K562 (cell line): ENCODE data around the gene RNF114. TPM values are rescaled to one million over a fixed set of nuclear protein-coding genes. Genes with fewer than 3 reads are reported as not detected.
A peak's percentile ranks its signal among the peaks of the same experiment; 100 is the strongest.

ENCODE experiments used
- EHMT2 ChIP-seq: fragments of 450-650 bp; IDR thresholded peaks from 2 replicates; pipeline ENCODE4 v1.6.1; 2018; ENCODE audit warnings: antibody characterized with exemption
- ELF4 ChIP-seq: fragments of 450-650 bp; formaldehyde crosslinking; IDR thresholded peaks from 2 replicates; pipeline ENCODE4 v1.4.0; 2022; ENCODE audit warnings: missing genetic modification characterization
- ETS2 ChIP-seq: IDR thresholded peaks from 2 replicates; pipeline ENCODE4 v1.6.1; 2016; ENCODE audit warnings: borderline replicate concordance, missing genetic modification characterization, mild to moderate bottlenecking, moderate library complexity, missing compliant biosample characterization; ENCODE audit not compliant: poor library complexity, severe bottlenecking
- FOXM1 ChIP-seq, 2 experiments: fragments of 450-650 bp in 1 of 2; sonication (generic) in 1 of 2; formaldehyde crosslinking in 1 of 2; IDR thresholded peaks; 2 replicates each; pipeline versions ENCODE4 v1.6.1 to v1.9.0; 2017 to 2022; ENCODE audit warnings: low read depth in 2 of 2, mild to moderate bottlenecking in 2 of 2, missing genetic modification reagents in 1 of 2, moderate library complexity in 1 of 2
- FOXO4 ChIP-seq: fragments of 450-650 bp; formaldehyde crosslinking; IDR thresholded peaks from 2 replicates; pipeline ENCODE4 v1.4.0; 2020; ENCODE audit warnings: mild to moderate bottlenecking, moderate library complexity
- GTF2F1 ChIP-seq: IDR thresholded peaks from 2 replicates; pipeline ENCODE4 v1.6.1; 2011; ENCODE audit warnings: low read depth, low read length, improper control_type of control experiment
- HDAC1 ChIP-seq, 2 experiments: fragments of 450-650 bp; IDR thresholded peaks; 2 replicates each; pipeline ENCODE4 v1.6.1; 2016 to 2017; ENCODE audit warnings: inconsistent platforms in 1 of 2, mild to moderate bottlenecking in 1 of 2, moderate library complexity in 1 of 2
- IRF9 ChIP-seq: fragments of 450-650 bp; IDR thresholded peaks from 2 replicates; pipeline ENCODE4 v1.6.1; 2016; ENCODE audit warnings: missing biosample characterization, missing genetic modification characterization
- KDM4B ChIP-seq, 2 experiments: fragments of 450-650 bp in 1 of 2; sonication (generic) in 1 of 2; IDR thresholded peaks; 2 replicates each; pipeline ENCODE4 v1.6.1; 2016 to 2017; ENCODE audit warnings: borderline replicate concordance in 2 of 2, antibody characterized with exemption in 1 of 2, low read depth in 1 of 2, mild to moderate bottlenecking in 1 of 2
- MBD2 ChIP-seq: sonication (generic); IDR thresholded peaks from 2 replicates; pipeline ENCODE4 v1.6.1; 2016; ENCODE audit warnings: low read depth, borderline replicate concordance
- MCM5 ChIP-seq: fragments of 450-650 bp; IDR thresholded peaks from 2 replicates; pipeline ENCODE4 v1.6.1; 2016; ENCODE audit warnings: low read depth
- MLX ChIP-seq, 2 experiments: fragments of 450-650 bp in 1 of 2; sonication (generic) in 1 of 2; formaldehyde crosslinking; conservative IDR thresholded peaks; 2 replicates each; pipeline versions ENCODE4 v1.4.0 to v1.8.1; 2020 to 2022; ENCODE audit warnings: mild to moderate bottlenecking in 1 of 2, missing genetic modification reagents in 1 of 2
- SAP30 ChIP-seq: fragments of 200-600 bp; sonication (generic); IDR thresholded peaks from 2 replicates; pipeline ENCODE4 v1.6.1; 2012; ENCODE audit warnings: borderline replicate concordance, low read depth, mild to moderate bottlenecking, moderate library complexity, low read length, control low read depth, inconsistent platforms; ENCODE audit not compliant: insufficient read depth, poor library complexity, severe bottlenecking
- TEAD2 ChIP-seq: fragments of 450-650 bp; IDR thresholded peaks from 2 replicates; pipeline ENCODE4 v1.6.1; 2016; ENCODE audit warnings: missing genetic modification characterization, control low read depth, missing compliant biosample characterization
- XRCC3 ChIP-seq: fragments of 450-650 bp; IDR thresholded peaks from 2 replicates; pipeline ENCODE4 v1.6.1; 2017; ENCODE audit warnings: mild to moderate bottlenecking, moderate library complexity
- ZBTB17 ChIP-seq: fragments of 450-650 bp; formaldehyde crosslinking; IDR thresholded peaks from 2 replicates; pipeline ENCODE4 v1.4.0; 2020; ENCODE audit warnings: mild to moderate bottlenecking
- ZC3H8 ChIP-seq: fragments of 450-650 bp; IDR thresholded peaks from 2 replicates; pipeline ENCODE4 v1.6.1; 2017
- ZFP91 ChIP-seq: sonication (generic); formaldehyde crosslinking; IDR thresholded peaks from 2 replicates; pipeline ENCODE4 v1.8.0; 2022; ENCODE audit warnings: mild to moderate bottlenecking, missing genetic modification reagents
- ZNF146 ChIP-seq: IDR thresholded peaks from one replicate; pipeline ENCODE4 v1.6.1; 2018; ENCODE audit warnings: missing compliant biosample characterization; ENCODE audit not compliant: unreplicated experiment
- ZNF224 ChIP-seq: sonication (generic); formaldehyde crosslinking; IDR thresholded peaks from 2 replicates; pipeline ENCODE4 v1.8.0; 2022; ENCODE audit warnings: mild to moderate bottlenecking, missing genetic modification reagents
- polyA plus RNA-seq, 8 experiments: library from polyadenylated mRNA; depleted of rRNA in 4 of 8; stranded (reverse) in 5 of 8; unstranded in 3 of 8; fragments of >200 nt; fragmentation: Nextera tagmentation in 2 of 8; fragmentation: Illumina TruSeq in 1 of 8; extraction: Ambion mirVana in 2 of 8; extraction: Trizol in 1 of 8; gene quantifications; 2 replicates each; pipeline versions ENCODE4 v1.2.1 to v1.2.3, GENCODE V29; 2011 to 2014; ENCODE audit warnings: inconsistent platforms in 1 of 8, missing spikeins in 1 of 8
- total RNA-seq, 7 experiments: library from RNA; depleted of rRNA in 6 of 7; stranded (reverse); fragments of >200 nt in 6 of 7; fragmentation: Illumina TruSeq in 2 of 7; extraction: Trizol in 2 of 7; gene quantifications; 2 replicates each; pipeline versions ENCODE4 v1.2.1 to v1.2.3, GENCODE V29; 2011 to 2021; ENCODE audit warnings: low replicate concordance in 1 of 7
- TF ChIP-seq, protein P1 (sequence below): fragments of 450-650 bp; formaldehyde crosslinking; IDR thresholded peaks from 2 replicates; pipeline ENCODE4 v1.4.0; 2020; ENCODE audit warnings: mild to moderate bottlenecking, moderate library complexity

Gene RNF114
- total and polyA plus RNA-seq, 9 of the 15 experiments (the other 6 are each of a cell fraction or from before 2014, with no cell fraction given) = 38.6 to 111 (median 62.6) TPM

DNA sequence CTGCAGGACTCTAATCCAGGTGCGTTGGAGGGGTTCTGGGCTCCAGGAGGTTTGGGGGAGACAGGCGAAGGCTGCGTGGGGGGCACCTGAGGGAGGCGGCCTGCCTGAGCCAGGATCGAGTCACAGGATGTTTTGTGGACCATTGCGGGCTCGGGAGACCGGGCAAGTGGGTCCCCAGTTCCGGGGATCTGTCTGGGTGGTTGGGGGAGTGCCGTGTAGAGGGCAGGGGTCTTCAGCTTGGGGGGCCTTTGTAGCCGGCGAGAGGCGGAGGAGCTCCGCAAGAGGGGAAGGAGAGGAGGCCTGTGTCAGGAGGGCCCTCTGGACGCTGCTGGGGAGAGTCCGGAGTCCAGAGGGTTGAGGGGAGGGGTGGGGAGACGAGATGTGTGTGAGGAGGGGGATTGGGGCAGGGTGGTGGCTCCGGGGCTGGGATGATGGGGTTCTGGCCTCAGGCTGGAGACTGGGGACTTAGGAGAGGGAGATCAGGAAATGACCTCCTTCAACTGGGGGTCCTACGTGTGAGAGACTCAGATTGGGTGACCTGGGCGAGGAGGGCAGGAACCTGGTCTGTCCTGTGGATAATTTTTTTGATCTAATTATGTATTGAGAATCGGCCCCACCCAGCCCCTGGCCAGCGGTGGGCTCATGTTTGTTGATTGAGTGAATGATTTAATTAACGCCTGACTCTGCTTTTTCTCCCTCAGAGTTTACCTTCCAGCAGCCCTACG is 47.1 kb downstream of the RNF114 start (continued):
- TF ChIP-seq XRCC3 (no peak), TEAD2 (no peak), EHMT2 (no peak), IRF9 (tag) (no peak), MCM5 (no peak), FOXM1 (IDR thresholded peaks at IDR 0.05; ENCODE audit: low read depth) (0 out of 2 replicates have a peak, but pooled peaks have one; percentile 10), FOXM1 (CRISPR knock-in tag; IDR thresholded peaks at IDR 0.05; ENCODE audit: low read depth) (no peak), KDM4B (IDR thresholded peaks at IDR 0.05; ENCODE audit: borderline replicate concordance in 2 of 2, low read depth in 1 of 2) (no peak), ZFP91 (no peak), SAP30 (no peak), GTF2F1 (no peak), MLX (CRISPR knock-in tag; conservative IDR thresholded peaks at IDR 0.05) (no peak), MBD2 (no peak), ETS2 (tag) (no peak), ZNF146 (CRISPR knock-in tag) (no peak), ZBTB17 (CRISPR knock-in tag) (no peak), ZC3H8 (no peak; the same call in 1 of the 2 replicates), HDAC1 (IDR thresholded peaks at IDR 0.05) (peak in 1 of 2 experiments; percentile 73; a peak in 1 of 4 replicates), FOXO4 (CRISPR knock-in tag) (no peak), ZNF224 (CRISPR knock-in tag) (no peak), ELF4 (CRISPR knock-in tag) (no peak)
- TF ChIP-seq, protein P1, sequence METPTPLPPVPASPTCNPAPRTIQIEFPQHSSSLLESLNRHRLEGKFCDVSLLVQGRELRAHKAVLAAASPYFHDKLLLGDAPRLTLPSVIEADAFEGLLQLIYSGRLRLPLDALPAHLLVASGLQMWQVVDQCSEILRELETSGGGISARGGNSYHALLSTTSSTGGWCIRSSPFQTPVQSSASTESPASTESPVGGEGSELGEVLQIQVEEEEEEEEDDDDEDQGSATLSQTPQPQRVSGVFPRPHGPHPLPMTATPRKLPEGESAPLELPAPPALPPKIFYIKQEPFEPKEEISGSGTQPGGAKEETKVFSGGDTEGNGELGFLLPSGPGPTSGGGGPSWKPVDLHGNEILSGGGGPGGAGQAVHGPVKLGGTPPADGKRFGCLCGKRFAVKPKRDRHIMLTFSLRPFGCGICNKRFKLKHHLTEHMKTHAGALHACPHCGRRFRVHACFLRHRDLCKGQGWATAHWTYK = peak; percentile 25; the same call in 1 of the 2 replicates
